ENCODE measurements around the gene TMX1. TPM values are rescaled to one million over a fixed set of nuclear protein-coding genes. Genes with fewer than 3 reads are reported as not detected.

Gene TMX1
- total and polyA plus RNA-seq, 2 of the 8 experiments (the other 6 are each of a cell fraction or from before 2014, with no cell fraction given), result 26.6 to 84.0 TPM

DNA sequence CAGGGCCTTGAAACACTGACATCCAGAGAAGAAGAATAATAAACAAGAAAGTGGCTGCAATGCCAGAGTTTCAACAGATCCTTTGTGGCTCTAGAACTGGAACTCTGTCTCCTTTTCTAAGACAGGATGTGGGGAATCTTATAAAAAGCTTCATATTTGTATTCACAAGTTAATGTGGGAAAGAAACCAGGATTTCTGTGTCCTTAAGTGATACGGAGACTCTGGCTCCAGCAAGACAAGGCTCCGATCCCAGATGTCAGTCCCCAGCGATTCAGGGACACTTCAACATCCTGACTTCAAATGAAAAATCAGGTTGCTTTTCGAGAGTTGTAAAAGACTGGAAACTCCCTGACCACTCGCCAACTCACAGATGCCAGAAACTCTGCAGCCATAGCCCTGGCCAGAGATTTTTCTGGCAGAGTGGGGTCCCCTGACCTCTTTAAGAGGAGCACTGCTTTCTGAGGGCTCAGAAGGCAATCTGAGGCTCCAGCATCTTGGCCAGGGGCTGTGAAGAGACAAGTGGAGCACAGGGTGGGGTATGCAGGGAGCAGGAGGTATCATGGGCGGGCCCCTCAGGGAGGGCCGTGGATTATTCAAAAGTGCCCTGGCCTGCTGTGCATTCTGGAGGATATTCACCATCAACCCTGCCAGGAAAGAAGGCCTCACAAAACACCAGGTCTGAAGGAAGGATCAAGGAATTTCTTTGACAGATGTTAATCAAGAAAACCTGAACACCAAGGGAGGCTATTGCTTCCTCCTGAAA, 53.3 kb downstream of the TMX1 start:
- POLR2A ChIA-PET (ENCODE audit: partially characterized antibody), result interaction anchor here (0.8 kb wide), 1 partner anchor 10 kb away, joined by 3 read pairs; no protein-coding TSS in a partner anchor
- H3K18ac ChIP-seq (ENCODE audit: extremely low read depth, low read length), result no peak overlapping the region; the same call in 1 of the 2 replicates
- CTCF ChIA-PET (ENCODE audit: partially characterized antibody), result interaction anchor here (1.2 to 2.6 kb wide), 6 partner anchors 10 to 487 kb away, joined by 3 to 11 read pairs (median 6); no protein-coding TSS in a partner anchor
- H3K14ac ChIP-seq (ENCODE audit: insufficient read length), result no peak overlapping the region
- peaks cover 0 to 4% (median 0%) of the 10 kb centered on the region in 4 experiments; a peak in 2 of 7 replicates for H3K4me1 ChIP-seq (replicated peaks in 1 of 4; ENCODE audit: control insufficient read depth in 3 of 4, insufficient read depth in 4 of 4, low read length in 3 of 4)
- H3K4me3 ChIP-seq (ENCODE audit: extremely low read depth in 1 of 4, insufficient read depth in 2 of 4, low read depth in 3 of 4, low read length in 4 of 4), result no peak overlapping the region
- no peak overlapping the region for H3K4me2 ChIP-seq (ENCODE audit: insufficient read depth in 1 of 2, low read depth in 2 of 2, low read length in 2 of 2)
- no peak overlapping the region for H2AK5ac ChIP-seq (ENCODE audit: low read depth, low read length)
- H2AFZ ChIP-seq (ENCODE audit: low read length), result no peak overlapping the region
- no peak overlapping the region for H2BK120ac ChIP-seq (replicated peaks; ENCODE audit: low read depth, low read length)
- no peaks in the 10 kb centered on the region for H3K79me1 ChIP-seq (ENCODE audit: low read depth, low read length)
- H3K27me3 ChIP-seq (replicated peaks in 1 of 4; ENCODE audit: control insufficient read depth in 3 of 4, extremely low read depth in 1 of 4, insufficient read depth in 3 of 4, low read length in 3 of 4), result no peaks in the 10 kb centered on the region
- H3K9me3 ChIP-seq (ENCODE audit: insufficient read depth in 2 of 2, low read depth in 1 of 2, low read length in 1 of 2), result no peaks in the 10 kb centered on the region
- H2BK12ac ChIP-seq (ENCODE audit: low read depth, low read length), result no peak overlapping the region
- no peak overlapping the region for H4K5ac ChIP-seq (ENCODE audit: insufficient read length, low read depth, low read length)
- no peak overlapping the region for H3K56ac ChIP-seq (replicated peaks; ENCODE audit: insufficient read length, low read depth, low read length)
- no peak overlapping the region for H2BK5ac ChIP-seq (ENCODE audit: low read depth, low read length)
- H3K4ac ChIP-seq (replicated peaks; ENCODE audit: insufficient read length, low read depth, low read length), result no peak overlapping the region
- no peak overlapping the region for H3K9ac ChIP-seq (replicated peaks in 1 of 4; ENCODE audit: extremely low read depth in 1 of 4, low read depth in 3 of 4, low read length in 3 of 4)
- FAIRE-seq, result no peak
- H3K27ac ChIP-seq (ENCODE audit: low read depth, low read length), result no peak overlapping the region
- H3K23me2 ChIP-seq (ENCODE audit: low read depth, low read length), result 0 out of 2 replicates have a peak, but pooled peaks cover 2% of the 10 kb centered on the region
- no peak overlapping the region for H4K8ac ChIP-seq (ENCODE audit: extremely low read depth, insufficient read depth, low read length)
- DNase-seq (ENCODE audit: low read depth in 1 of 2, low spot score in 2 of 2), result no peak
- H4K91ac ChIP-seq (replicated peaks; ENCODE audit: insufficient read length, low read length), result no peak overlapping the region
- no peak overlapping the region for H2BK15ac ChIP-seq (ENCODE audit: low read length)
- no peak overlapping the region for H3K23ac ChIP-seq (ENCODE audit: insufficient read length)
- 0 out of 8 replicates have a peak, but pooled peaks cover 0 to 2% (median 0%) of the 10 kb centered on the region in 4 experiments for H3K36me3 ChIP-seq (ENCODE audit: control insufficient read depth in 2 of 4, insufficient read depth in 4 of 4, low read length in 3 of 4)
- H4K20me1 ChIP-seq (replicated peaks in 1 of 2; ENCODE audit: control insufficient read depth in 1 of 2, insufficient read depth in 2 of 2, low read length in 2 of 2), result no peaks in the 10 kb centered on the region
- no peak overlapping the region for H2BK20ac ChIP-seq (ENCODE audit: low read length)
- no peaks in the 10 kb centered on the region for H3K79me2 ChIP-seq (ENCODE audit: control insufficient read depth in 1 of 2, insufficient read depth in 2 of 2, low read length in 2 of 2)
- 91% methylated on average over 7 of the region's 7 CpGs; no CpG with 5 or more reads in 1 of the 2 experiments for WGBS, 2 experiments (ENCODE audit: extremely low coverage in 1 of 2, insufficient coverage in 1 of 2, insufficient read length in 1 of 2, insufficient replicate concordance in 2 of 2, low coverage in 1 of 2, low lambda C conversion rate in 2 of 2, missing lambda C conversion rate in 1 of 2)
- TF ChIP-seq RNF2 (IDR thresholded peaks at IDR 0.05; ENCODE audit: borderline replicate concordance, low read depth, low read length, missing control alignments, poor library complexity, severe bottlenecking), result no peak

Data from H1 (cell line).